Keratinocyte (primary cell): Measurements from ENCODE around the gene RASAL2. TPM values are rescaled to one million over a fixed set of nuclear protein-coding genes. Genes with fewer than 3 reads are reported as not detected.

Source experiments
- DNase-seq: peaks from one replicate; pipeline ENCODE4 v3.0.0-alpha.2; 2011; ENCODE audit warnings: low read depth, missing footprints, low spot score
- FAIRE-seq: peaks from 2 replicates; lab custom pipeline; 2011; peaks lifted over from hg19 to GRCh38; lab: Jason Lieb, UNC
- H2AFZ ChIP-seq: 2 replicates; pipeline ENCODE4 v1.6.0; 2012; ENCODE audit warnings: low read length, control low read depth, inconsistent platforms; ENCODE audit not compliant: control insufficient read depth
- H3K27ac ChIP-seq: 2 replicates; pipeline ENCODE4 v1.5.1; 2011; ENCODE audit warnings: low read length; ENCODE audit not compliant: control insufficient read depth, insufficient read depth
- H3K27me3 ChIP-seq: 3 replicates; pipeline ENCODE4 v1.6.0; 2011; ENCODE audit warnings: low read length; ENCODE audit not compliant: control insufficient read depth, insufficient read depth; ENCODE audit errors: extremely low read depth
- H3K36me3 ChIP-seq, 2 experiments: 2 replicates in 1 of 2; 3 replicates in 1 of 2; pipeline ENCODE4 v1.5.1; 2011; ENCODE audit warnings: low read length in 2 of 2, mild to moderate bottlenecking in 1 of 2; ENCODE audit not compliant: control insufficient read depth in 2 of 2, insufficient read depth in 2 of 2; ENCODE audit errors: extremely low read depth in 1 of 2
- H3K4me1 ChIP-seq: 3 replicates; pipeline ENCODE4 v1.5.1; 2011; ENCODE audit warnings: low read length; ENCODE audit not compliant: control insufficient read depth, insufficient read depth; ENCODE audit errors: extremely low read depth
- H3K4me2 ChIP-seq: 3 replicates; pipeline ENCODE4 v1.6.0; 2011; ENCODE audit warnings: low read depth, low read length; ENCODE audit not compliant: control insufficient read depth, insufficient read depth; ENCODE audit errors: extremely low read depth
- H3K4me3 ChIP-seq, 3 experiments: fragments of 200-600 bp in 1 of 3; sonication (generic) in 1 of 3; 2 replicates in 2 of 3; 3 replicates in 1 of 3; pipeline ENCODE4 v1.5.1; 2011 to 2016; ENCODE audit warnings: low read length in 3 of 3, mild to moderate bottlenecking in 3 of 3, control low read depth in 2 of 3, inconsistent platforms in 1 of 3, low read depth in 1 of 3, mixed read lengths in 1 of 3, mixed run types in 1 of 3, moderate library complexity in 1 of 3; ENCODE audit not compliant: control insufficient read depth in 2 of 3, insufficient read depth in 2 of 3; ENCODE audit errors: extremely low read depth in 1 of 3
- H3K79me2 ChIP-seq: 2 replicates; pipeline ENCODE4 v1.6.0; 2012; ENCODE audit warnings: low read length; ENCODE audit not compliant: control insufficient read depth, insufficient read depth
- H3K9ac ChIP-seq: 3 replicates; pipeline ENCODE4 v1.6.0; 2011; ENCODE audit warnings: low read length; ENCODE audit not compliant: control insufficient read depth, insufficient read depth; ENCODE audit errors: extremely low read depth
- H3K9me1 ChIP-seq: 3 replicates; pipeline ENCODE4 v1.6.0; 2011; ENCODE audit warnings: low read length; ENCODE audit not compliant: control insufficient read depth, insufficient read depth; ENCODE audit errors: extremely low read depth
- H3K9me3 ChIP-seq: 2 replicates; pipeline ENCODE4 v1.5.1; 2012; ENCODE audit warnings: low read depth, low read length; ENCODE audit not compliant: control insufficient read depth
- H4K20me1 ChIP-seq: 3 replicates; pipeline ENCODE4 v1.6.0; 2011; ENCODE audit warnings: low read length; ENCODE audit not compliant: control insufficient read depth, insufficient read depth; ENCODE audit errors: extremely low read depth
- CTCF ChIP-seq, 3 experiments: IDR thresholded peaks in 1 of 3; conservative IDR thresholded peaks in 1 of 3; optimal IDR thresholded peaks in 1 of 3; 2 replicates in 2 of 3; 3 replicates in 1 of 3; pipeline versions ENCODE3 to v1.5.1; 2011; ENCODE audit warnings: low read length in 3 of 3, mild to moderate bottlenecking in 3 of 3, moderate library complexity in 2 of 3, control low read depth in 1 of 3, inconsistent platforms in 1 of 3; ENCODE audit not compliant: insufficient read depth in 2 of 3; ENCODE audit errors: extremely low read depth in 1 of 3
- EZH2 ChIP-seq: IDR thresholded peaks from one replicate; pipeline ENCODE4 v1.6.1; 2012; ENCODE audit warnings: inconsistent platforms, mild to moderate bottlenecking, low read length, moderate library complexity
- dilution Hi-C: fragments of 300-500 bp; cut with MboI; formaldehyde crosslinking; loops from one replicate; pipeline ENCODE4 v1.7.0; 2020; ENCODE audit warnings: low sequenced_read_pairs; ENCODE audit not compliant: extremely low pct_ligation_motif_present
- polyA plus RNA-seq, 5 experiments: library from polyadenylated mRNA; depleted of rRNA in 3 of 5; stranded (reverse) in 3 of 5; stranded (forward) in 1 of 5; unstranded in 1 of 5; fragments of >200 nt; gene quantifications; 1 replicate in 1 of 5; 2 replicates in 3 of 5; 3 replicates in 1 of 5; pipeline versions ENCODE4 v1.2.1 to v1.2.3, GENCODE V29; 2011 to 2012; ENCODE audit warnings: missing spikeins in 2 of 5, low read depth in 1 of 5, low replicate concordance in 1 of 5

The RASAL2 gene
- polyA plus RNA-seq, 1 donor (not counting 4 experiments of a cell fraction or from before 2014, with no cell fraction given), result 27.2 TPM

- Histone ChIP-seq H3K4me1 (no peaks in the 10 kb centered on the region), H3K4me3 (no peak overlapping the region), H3K9me1 (no peaks in the 10 kb centered on the region), H2AFZ (no peak overlapping the region), H3K9me3 (no peaks in the 10 kb centered on the region), H3K36me3 (peaks cover 0 to 3% of the 10 kb centered on the region in 2 experiments), H4K20me1 (no peaks in the 10 kb centered on the region), H3K4me2 (no peak overlapping the region), H3K79me2 (no peaks in the 10 kb centered on the region), H3K27me3 (no peaks in the 10 kb centered on the region), H3K27ac (no peak overlapping the region), H3K9ac (no peak overlapping the region)
- dilution Hi-C loops, result no loop called here
- FAIRE-seq, result no peak
- no peak for DNase-seq
- TF ChIP-seq EZH2 (no peak), CTCF (optimal IDR thresholded peaks at IDR 0.05 in 1 of 3, IDR thresholded peaks at IDR 0.05 in 1 of 3, conservative IDR thresholded peaks at IDR 0.05 in 1 of 3; ENCODE audit: extremely low read depth in 1 of 3, insufficient read depth in 2 of 3, low read length in 3 of 3) (no peak)
Observed at GRCh38 chr1:178407215-178407614, 313.3 kb downstream of the RASAL2 start.

- no peak for TF ChIP-seq EZH2
- no peak for TF ChIP-seq CTCF (optimal IDR thresholded peaks at IDR 0.05 in 1 of 3, IDR thresholded peaks at IDR 0.05 in 1 of 3, conservative IDR thresholded peaks at IDR 0.05 in 1 of 3; ENCODE audit: extremely low read depth in 1 of 3, insufficient read depth in 2 of 3, low read length in 3 of 3)
- DNase-seq (no peak), FAIRE-seq (no peak)
- Histone ChIP-seq H3K4me2 (no peak overlapping the region), H3K4me3 (no peak overlapping the region), H3K9me3 (no peaks in the 10 kb centered on the region), H2AFZ (no peak overlapping the region), H3K27ac (no peak overlapping the region), H4K20me1 (no peaks in the 10 kb centered on the region), H3K27me3 (no peaks in the 10 kb centered on the region), H3K9me1 (no peaks in the 10 kb centered on the region), H3K36me3 (peaks cover 0 to 3% of the 10 kb centered on the region in 2 experiments), H3K79me2 (no peaks in the 10 kb centered on the region), H3K4me1 (no peaks in the 10 kb centered on the region), H3K9ac (no peak overlapping the region)
- dilution Hi-C loops, result no loop called here
Observed at GRCh38 chr1:178407655-178408054, 313.8 kb downstream of the RASAL2 start.
